Measurements from ENCODE around the gene KPNB1.

Gene KPNB1

GRCh38 chr17:47621293-47622179 is 28.2 kb upstream of the KPNB1 start:
- Histone ChIP-seq H3K27ac (ENCODE audit: low read depth, low read length, severe bottlenecking) (peak overlapping the region; percentile 82), H3K9me3 (ENCODE audit: control insufficient read depth, low read length) (no peaks in the 10 kb centered on the region), H3K4me3 (ENCODE audit: extremely low read depth, insufficient read depth, low read length, poor library complexity, severe bottlenecking) (no peak overlapping the region), H3K4me1 (ENCODE audit: control insufficient read depth, insufficient read depth, low read length, poor library complexity, severe bottlenecking) (peaks cover 21% of the 10 kb centered on the region), H3K36me3 (ENCODE audit: control insufficient read depth, insufficient read depth, low read length) (peaks cover 65% of the 10 kb centered on the region)
- WGBS, 2 experiments (ENCODE audit: insufficient coverage in 2 of 2), result 17 to 24% methylated on average over 4 to 8 of the region's 9 CpGs

DNA sequence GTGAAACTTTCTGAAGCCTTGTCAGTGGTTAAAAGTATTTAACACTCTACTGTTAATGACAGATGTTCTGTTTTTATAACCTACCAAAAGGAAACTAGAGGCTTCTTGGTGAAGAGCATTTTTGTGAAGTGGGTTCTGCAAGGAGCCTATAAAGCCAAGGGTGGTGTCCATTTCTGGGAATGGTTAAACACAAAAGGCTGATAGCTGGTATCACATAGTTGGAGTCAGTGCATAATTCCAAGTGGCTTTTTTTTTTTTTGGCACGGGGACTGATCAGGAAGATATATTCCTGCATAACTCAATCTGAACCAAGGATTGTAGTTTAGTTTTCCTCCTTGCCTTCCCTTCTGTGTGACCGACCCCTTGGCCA is 27.6 kb upstream of the KPNB1 start:
- Histone ChIP-seq H3K9me3 (ENCODE audit: control insufficient read depth, low read length) (no peaks in the 10 kb centered on the region), H3K4me1 (ENCODE audit: control insufficient read depth, insufficient read depth, low read length, poor library complexity, severe bottlenecking) (peaks cover 21% of the 10 kb centered on the region), H3K36me3 (ENCODE audit: control insufficient read depth, insufficient read depth, low read length) (peaks cover 63% of the 10 kb centered on the region), H3K27ac (ENCODE audit: low read depth, low read length, severe bottlenecking) (peak overlapping the region; percentile 82), H3K4me3 (ENCODE audit: extremely low read depth, insufficient read depth, low read length, poor library complexity, severe bottlenecking) (no peak overlapping the region)
- WGBS, 2 experiments (ENCODE audit: insufficient coverage in 2 of 2), result 71% methylated on average over 1 of the region's 2 CpGs; no CpG with 5 or more reads in 1 of the 2 experiments

GRCh38 chr17:47624727-47625068 is 25.0 kb upstream of the KPNB1 start:
- Histone ChIP-seq H3K36me3 (ENCODE audit: control insufficient read depth, insufficient read depth, low read length) (peaks cover 39% of the 10 kb centered on the region), H3K4me3 (ENCODE audit: extremely low read depth, insufficient read depth, low read length, poor library complexity, severe bottlenecking) (no peak overlapping the region), H3K9me3 (ENCODE audit: control insufficient read depth, low read length) (no peaks in the 10 kb centered on the region), H3K4me1 (ENCODE audit: control insufficient read depth, insufficient read depth, low read length, poor library complexity, severe bottlenecking) (peaks cover 21% of the 10 kb centered on the region), H3K27ac (ENCODE audit: low read depth, low read length, severe bottlenecking) (no peak overlapping the region)
- 33 to 57% methylated on average over 1 of the region's 1 CpG for WGBS, 2 experiments (ENCODE audit: insufficient coverage in 2 of 2)

DNA sequence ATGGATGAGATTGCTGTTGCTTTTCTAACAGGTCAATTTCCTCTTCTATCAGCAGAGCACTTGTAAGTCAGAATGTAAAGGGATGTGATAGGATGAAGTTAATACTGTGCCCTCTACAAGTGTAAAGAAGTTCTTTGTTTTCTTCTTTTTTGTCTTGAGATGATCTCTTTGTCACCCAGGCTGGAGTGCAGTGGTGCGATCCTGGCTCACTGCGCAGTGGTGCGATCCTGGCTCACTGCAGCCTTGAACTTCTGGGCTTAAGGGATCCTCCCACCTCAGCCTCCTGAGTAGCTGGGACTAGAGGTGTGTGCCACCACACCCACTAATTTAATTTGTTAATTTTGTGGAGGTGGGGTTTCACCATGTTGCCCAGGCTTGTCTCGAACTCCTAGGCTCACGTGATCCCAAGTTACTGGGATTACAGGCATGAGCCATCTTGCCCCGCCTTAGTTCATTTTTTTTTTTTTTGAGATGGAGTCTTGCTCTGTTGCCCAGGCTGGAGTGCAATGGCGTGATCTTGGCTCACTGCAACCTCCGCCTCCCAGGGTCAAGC is 21.6 kb upstream of the KPNB1 start:
- Histone ChIP-seq H3K27ac (ENCODE audit: low read depth, low read length, severe bottlenecking) (no peak overlapping the region), H3K4me1 (ENCODE audit: control insufficient read depth, insufficient read depth, low read length, poor library complexity, severe bottlenecking) (peaks cover 3% of the 10 kb centered on the region), H3K9me3 (ENCODE audit: control insufficient read depth, low read length) (no peaks in the 10 kb centered on the region), H3K36me3 (ENCODE audit: control insufficient read depth, insufficient read depth, low read length) (peaks cover 32% of the 10 kb centered on the region), H3K4me3 (ENCODE audit: extremely low read depth, insufficient read depth, low read length, poor library complexity, severe bottlenecking) (no peak overlapping the region)
- 88 to 91% methylated on average over 3 to 5 of the region's 8 CpGs for WGBS, 2 experiments (ENCODE audit: insufficient coverage in 2 of 2)

- no peak overlapping the region for H3K27ac ChIP-seq (ENCODE audit: low read depth, low read length, severe bottlenecking)
- H3K4me3 ChIP-seq (ENCODE audit: extremely low read depth, insufficient read depth, low read length, poor library complexity, severe bottlenecking), result no peak overlapping the region
- 80 to 91% methylated on average over 4 of the region's 5 CpGs for WGBS, 2 experiments (ENCODE audit: insufficient coverage in 2 of 2)
- H3K9me3 ChIP-seq (ENCODE audit: control insufficient read depth, low read length), result no peaks in the 10 kb centered on the region
- H3K36me3 ChIP-seq (ENCODE audit: control insufficient read depth, insufficient read depth, low read length), result peaks cover 16% of the 10 kb centered on the region
- no peaks in the 10 kb centered on the region for H3K4me1 ChIP-seq (ENCODE audit: control insufficient read depth, insufficient read depth, low read length, poor library complexity, severe bottlenecking)
Observed at GRCh38 chr17:47629826-47630225, 19.9 kb upstream of the KPNB1 start.

DNA sequence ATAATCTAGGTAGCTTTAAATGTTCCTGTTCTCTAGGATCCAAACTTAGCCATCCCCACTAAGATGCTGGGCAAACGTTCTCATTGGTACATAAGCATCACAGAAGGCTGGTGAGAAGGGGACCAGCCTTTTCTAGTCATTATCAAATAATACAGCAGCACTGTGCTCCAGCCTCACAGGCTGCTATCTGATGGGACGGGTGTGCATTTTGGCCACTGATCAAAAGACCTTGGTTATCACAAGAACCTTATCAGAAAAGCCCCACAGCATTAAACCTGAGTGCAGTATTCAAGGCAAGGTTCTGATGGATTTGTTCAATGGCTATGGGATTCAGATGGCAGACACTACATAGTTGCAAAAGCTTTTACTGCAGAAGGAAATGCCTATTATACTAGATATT is 19.1 kb upstream of the KPNB1 start:
- H3K4me1 ChIP-seq (ENCODE audit: control insufficient read depth, insufficient read depth, low read length, poor library complexity, severe bottlenecking), result no peaks in the 10 kb centered on the region
- H3K4me3 ChIP-seq (ENCODE audit: extremely low read depth, insufficient read depth, low read length, poor library complexity, severe bottlenecking), result no peak overlapping the region
- 100% methylated on average over 1 of the region's 2 CpGs for WGBS, 2 experiments (ENCODE audit: insufficient coverage in 2 of 2)
- H3K36me3 ChIP-seq (ENCODE audit: control insufficient read depth, insufficient read depth, low read length), result peaks cover 12% of the 10 kb centered on the region
- H3K27ac ChIP-seq (ENCODE audit: low read depth, low read length, severe bottlenecking), result no peak overlapping the region
- H3K9me3 ChIP-seq (ENCODE audit: control insufficient read depth, low read length), result no peaks in the 10 kb centered on the region

DNA sequence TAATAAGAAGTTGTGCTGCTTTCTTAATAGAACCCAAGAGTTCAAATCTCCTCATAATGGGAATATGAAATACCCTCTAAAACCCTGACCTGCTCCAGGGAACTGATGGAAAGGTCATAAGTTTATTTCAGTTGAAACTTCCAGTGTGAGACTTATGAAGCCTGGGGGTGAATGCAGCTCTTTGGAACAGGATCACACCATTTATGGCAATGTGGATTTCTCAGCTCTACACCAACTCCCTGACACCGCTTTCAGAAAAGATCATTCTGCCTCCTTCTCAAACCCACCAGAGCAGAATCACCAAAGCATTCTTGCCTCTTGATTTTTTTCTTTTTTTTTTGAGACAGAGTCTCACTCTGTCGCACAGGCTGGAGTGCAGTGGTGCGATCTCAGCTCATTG is 16.7 kb upstream of the KPNB1 start:
- Histone ChIP-seq H3K9me3 (ENCODE audit: control insufficient read depth, low read length) (no peaks in the 10 kb centered on the region), H3K27ac (ENCODE audit: low read depth, low read length, severe bottlenecking) (no peak overlapping the region), H3K4me1 (ENCODE audit: control insufficient read depth, insufficient read depth, low read length, poor library complexity, severe bottlenecking) (no peaks in the 10 kb centered on the region), H3K4me3 (ENCODE audit: extremely low read depth, insufficient read depth, low read length, poor library complexity, severe bottlenecking) (no peak overlapping the region), H3K36me3 (ENCODE audit: control insufficient read depth, insufficient read depth, low read length) (peaks cover 26% of the 10 kb centered on the region)
- WGBS, 2 experiments (ENCODE audit: insufficient coverage in 2 of 2), result 87 to 94% methylated on average over 3 of the region's 3 CpGs

DNA sequence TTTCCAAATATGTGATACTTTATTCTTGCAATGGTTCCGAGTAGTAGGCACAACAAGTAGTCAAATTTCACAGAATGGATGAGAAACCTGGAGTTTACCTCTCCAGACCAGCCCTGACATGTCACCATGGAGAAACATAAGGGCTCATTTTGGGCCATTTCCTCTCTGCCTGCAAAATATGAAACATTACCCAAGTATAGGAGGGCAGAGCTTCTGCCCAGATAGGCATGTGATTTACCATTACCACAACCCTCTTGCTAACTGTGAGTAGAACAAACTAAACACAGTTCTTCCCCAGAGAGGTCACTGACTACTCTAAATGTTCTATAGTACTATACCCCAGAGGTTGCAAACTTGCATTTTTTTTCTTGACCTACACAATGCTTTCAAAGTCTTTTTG is 15.7 kb upstream of the KPNB1 start:
- 90 to 100% methylated on average over 1 of the region's 1 CpG for WGBS, 2 experiments (ENCODE audit: insufficient coverage in 2 of 2)
- no peaks in the 10 kb centered on the region for H3K4me1 ChIP-seq (ENCODE audit: control insufficient read depth, insufficient read depth, low read length, poor library complexity, severe bottlenecking)
- peaks cover 26% of the 10 kb centered on the region for H3K36me3 ChIP-seq (ENCODE audit: control insufficient read depth, insufficient read depth, low read length)
- H3K4me3 ChIP-seq (ENCODE audit: extremely low read depth, insufficient read depth, low read length, poor library complexity, severe bottlenecking), result no peak overlapping the region
- H3K27ac ChIP-seq (ENCODE audit: low read depth, low read length, severe bottlenecking), result no peak overlapping the region
- H3K9me3 ChIP-seq (ENCODE audit: control insufficient read depth, low read length), result no peaks in the 10 kb centered on the region

DNA sequence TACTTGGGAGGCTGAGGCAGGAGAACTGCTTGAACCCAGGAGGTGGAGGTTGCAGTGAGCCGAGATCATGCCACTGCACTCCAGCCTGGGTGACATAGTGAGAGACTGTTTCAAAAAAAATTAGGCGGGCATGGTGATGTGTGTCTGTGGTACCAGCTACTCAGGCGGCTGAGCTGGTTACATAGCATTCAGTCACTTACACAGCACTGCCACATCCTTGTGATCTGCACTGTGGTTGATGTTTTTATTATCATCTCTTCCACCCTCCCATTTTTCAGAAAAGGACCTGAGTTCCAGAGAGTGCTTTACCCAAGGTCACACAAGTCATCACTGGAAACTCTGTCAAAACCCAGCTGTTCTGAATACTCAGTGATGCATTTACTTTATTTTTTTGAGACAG is 14.8 kb upstream of the KPNB1 start:
- Histone ChIP-seq H3K9me3 (ENCODE audit: control insufficient read depth, low read length) (no peaks in the 10 kb centered on the region), H3K4me3 (ENCODE audit: extremely low read depth, insufficient read depth, low read length, poor library complexity, severe bottlenecking) (no peak overlapping the region), H3K4me1 (ENCODE audit: control insufficient read depth, insufficient read depth, low read length, poor library complexity, severe bottlenecking) (no peaks in the 10 kb centered on the region), H3K27ac (ENCODE audit: low read depth, low read length, severe bottlenecking) (no peak overlapping the region), H3K36me3 (ENCODE audit: control insufficient read depth, insufficient read depth, low read length) (peaks cover 26% of the 10 kb centered on the region)
- WGBS, 2 experiments (ENCODE audit: insufficient coverage in 2 of 2), result 90 to 100% methylated on average over 1 to 2 of the region's 3 CpGs

DNA sequence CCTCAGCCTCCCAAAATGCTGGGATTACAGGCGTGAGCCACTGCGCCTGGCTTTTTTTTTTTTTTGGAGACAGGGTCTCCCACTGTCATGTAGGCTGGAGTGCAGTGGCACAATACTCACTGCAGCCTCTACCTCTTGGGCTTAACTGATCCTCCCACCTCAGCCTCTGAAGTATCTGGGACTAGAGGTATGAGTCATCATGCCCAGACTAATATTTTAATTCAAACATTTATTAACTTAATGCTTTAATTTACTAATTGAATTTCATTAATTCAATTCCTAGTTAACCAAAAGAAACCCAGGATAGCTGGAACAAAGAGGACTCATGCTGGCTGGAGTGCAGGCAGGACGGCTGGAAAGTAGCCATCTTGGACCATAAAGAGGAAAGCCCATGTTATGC is 14.0 kb upstream of the KPNB1 start:
- H3K4me3 ChIP-seq (ENCODE audit: extremely low read depth, insufficient read depth, low read length, poor library complexity, severe bottlenecking), result no peak overlapping the region
- H3K4me1 ChIP-seq (ENCODE audit: control insufficient read depth, insufficient read depth, low read length, poor library complexity, severe bottlenecking), result no peaks in the 10 kb centered on the region
- peaks cover 26% of the 10 kb centered on the region for H3K36me3 ChIP-seq (ENCODE audit: control insufficient read depth, insufficient read depth, low read length)
- 100% methylated on average over 3 of the region's 3 CpGs; no CpG with 5 or more reads in 1 of the 2 experiments for WGBS, 2 experiments (ENCODE audit: insufficient coverage in 2 of 2)
- no peaks in the 10 kb centered on the region for H3K9me3 ChIP-seq (ENCODE audit: control insufficient read depth, low read length)
- no peak overlapping the region for H3K27ac ChIP-seq (ENCODE audit: low read depth, low read length, severe bottlenecking)

Measured in mesodermal cell (in vitro differentiated cells).